Spleen (tissue), 3 donors: ENCODE results near the gene SRCIN1.

ENCODE experiments used
- POLR2A ChIP-seq, 3 donors: fragments of 450-650 bp; IDR thresholded peaks; one replicate each; pipeline ENCODE4 v1.5.1; 2017; ENCODE audit warnings: antibody characterized with exemption in 3 of 3, mild to moderate bottlenecking in 1 of 3
- POLR2AphosphoS5 ChIP-seq, 3 donors: sonication (generic); formaldehyde crosslinking; IDR thresholded peaks; one replicate each; pipeline ENCODE4 v1.5.1; 2017; ENCODE audit warnings: antibody characterized with exemption in 3 of 3

DNA sequence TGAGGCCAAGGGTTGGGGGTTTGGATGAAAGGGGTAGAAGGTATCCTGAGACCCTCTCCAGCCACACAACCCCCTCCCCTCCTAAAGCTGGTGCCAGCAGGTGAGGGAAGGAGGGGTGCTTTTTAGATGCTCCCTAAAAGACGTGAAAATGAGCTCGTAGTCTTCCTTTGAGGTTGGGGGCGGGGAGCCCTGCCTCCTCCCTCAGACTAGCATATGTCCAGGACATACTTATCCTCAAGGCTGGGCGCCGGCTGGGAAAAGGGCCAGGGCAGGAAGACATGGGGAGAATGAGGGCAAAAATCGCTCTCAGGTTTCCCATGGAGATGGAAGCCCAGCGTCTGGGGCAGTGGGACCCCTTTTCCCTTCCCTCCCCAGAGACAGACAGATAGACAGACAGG is 26.7 kb downstream of the SRCIN1 start:
- TF ChIP-seq POLR2A (IDR thresholded peaks at IDR 0.05) (no peak), POLR2AphosphoS5 (IDR thresholded peaks at IDR 0.05) (no peak)
